ENCODE measurements around the gene CMTM6.

CMTM6 gene

GRCh38 chr3:32436816-32437189, 65.8 kb downstream of the CMTM6 start:
- no peak for TF ChIP-seq MAX (IDR thresholded peaks at IDR 0.05)
- TF ChIP-seq NFIC (IDR thresholded peaks at IDR 0.05): no peak
- TF ChIP-seq CEBPB (IDR thresholded peaks at IDR 0.05): no peak
- TF ChIP-seq EGR1 (IDR thresholded peaks at IDR 0.05): no peak
- TF ChIP-seq TCF12 (IDR thresholded peaks at IDR 0.05; ENCODE audit: low read depth): no peak

DNA sequence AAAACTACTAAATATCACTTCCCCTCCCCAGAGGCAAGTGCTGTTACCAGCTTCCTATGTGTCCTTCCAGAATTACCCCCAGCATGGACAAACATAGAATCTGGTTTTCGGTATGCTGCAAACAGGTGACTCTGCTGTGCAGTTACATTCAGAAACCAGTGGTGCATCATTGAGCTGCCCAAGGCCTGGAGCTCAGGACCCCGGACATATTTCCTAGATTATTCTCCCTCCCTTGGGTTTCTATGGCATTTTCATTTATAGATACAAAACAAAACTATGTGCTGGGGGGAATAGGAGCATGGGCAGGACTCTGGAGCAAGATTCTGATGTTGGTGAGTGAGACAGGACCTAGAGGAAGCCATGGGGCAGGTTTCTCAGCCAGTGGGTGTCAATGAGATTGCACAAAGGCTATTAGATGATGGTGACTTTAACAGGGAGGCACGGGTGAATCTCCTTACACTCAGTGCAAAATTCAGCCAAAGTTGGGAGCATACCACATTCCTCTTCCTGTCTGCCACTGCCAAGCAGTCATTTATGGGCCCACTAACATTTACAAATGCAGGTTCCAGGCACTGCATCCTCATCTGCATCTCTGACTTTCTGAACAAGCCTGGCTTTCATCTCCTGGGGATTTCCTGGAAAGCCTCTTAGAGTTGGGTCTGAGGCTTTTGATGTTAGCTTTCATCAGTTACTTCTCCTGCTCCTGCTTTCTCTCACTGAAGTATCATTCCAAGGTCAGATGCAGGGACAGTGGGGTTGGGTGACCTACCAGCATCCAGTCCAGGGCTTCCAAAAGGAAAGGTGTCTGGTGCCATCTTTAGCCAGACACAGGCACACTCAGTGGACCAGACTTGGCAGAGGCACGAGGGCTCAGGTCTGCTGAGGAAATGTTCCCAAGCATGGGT, 66.5 kb downstream of the CMTM6 start:
- no peak for TF ChIP-seq TCF12 (IDR thresholded peaks at IDR 0.05; ENCODE audit: low read depth)
- no peak for TF ChIP-seq YY1 (IDR thresholded peaks at IDR 0.05; ENCODE audit: low read depth)
- no peak for TF ChIP-seq TEAD4 (IDR thresholded peaks at IDR 0.05)
- TF ChIP-seq REST (IDR thresholded peaks at IDR 0.05; ENCODE audit: low read depth): no peak

- TF ChIP-seq EP300 (IDR thresholded peaks at IDR 0.05; ENCODE audit: borderline replicate concordance) (no peak), TAF1 (IDR thresholded peaks at IDR 0.05; ENCODE audit: low read depth) (no peak), MAX (IDR thresholded peaks at IDR 0.05) (no peak), TEAD4 (IDR thresholded peaks at IDR 0.05) (no peak), NFIC (IDR thresholded peaks at IDR 0.05) (no peak), CREB1 (IDR thresholded peaks at IDR 0.05; ENCODE audit: low read depth) (no peak), TCF12 (IDR thresholded peaks at IDR 0.05; ENCODE audit: low read depth) (no peak), ZBTB7A (IDR thresholded peaks at IDR 0.05; ENCODE audit: low read depth) (no peak), FOXM1 (IDR thresholded peaks at IDR 0.05; ENCODE audit: borderline replicate concordance, low read depth) (no peak)
Observed at GRCh38 chr3:32434206-32434605, 68.4 kb downstream of the CMTM6 start.

- no peak for TF ChIP-seq NFIC (IDR thresholded peaks at IDR 0.05)
- TF ChIP-seq, protein P1, sequence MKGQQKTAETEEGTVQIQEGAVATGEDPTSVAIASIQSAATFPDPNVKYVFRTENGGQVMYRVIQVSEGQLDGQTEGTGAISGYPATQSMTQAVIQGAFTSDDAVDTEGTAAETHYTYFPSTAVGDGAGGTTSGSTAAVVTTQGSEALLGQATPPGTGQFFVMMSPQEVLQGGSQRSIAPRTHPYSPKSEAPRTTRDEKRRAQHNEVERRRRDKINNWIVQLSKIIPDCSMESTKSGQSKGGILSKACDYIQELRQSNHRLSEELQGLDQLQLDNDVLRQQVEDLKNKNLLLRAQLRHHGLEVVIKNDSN (IDR thresholded peaks at IDR 0.05): no peak
- TF ChIP-seq CEBPB (IDR thresholded peaks at IDR 0.05): no peak
- no peak for TF ChIP-seq EP300 (IDR thresholded peaks at IDR 0.05; ENCODE audit: borderline replicate concordance)
- TF ChIP-seq YY1 (IDR thresholded peaks at IDR 0.05; ENCODE audit: low read depth): no peak
- TF ChIP-seq TCF12 (IDR thresholded peaks at IDR 0.05; ENCODE audit: low read depth): no peak
- no peak for TF ChIP-seq FOXM1 (IDR thresholded peaks at IDR 0.05; ENCODE audit: borderline replicate concordance, low read depth)
- no peak for TF ChIP-seq ZBTB7A (IDR thresholded peaks at IDR 0.05; ENCODE audit: low read depth)
- TF ChIP-seq TAF1 (IDR thresholded peaks at IDR 0.05; ENCODE audit: low read depth): no peak
Observed at GRCh38 chr3:32432711-32433530, 69.7 kb downstream of the CMTM6 start.

GRCh38 chr3:32432045-32432710, 70.5 kb downstream of the CMTM6 start:
- no peak for TF ChIP-seq REST (IDR thresholded peaks at IDR 0.05; ENCODE audit: low read depth)
- TF ChIP-seq CEBPB (IDR thresholded peaks at IDR 0.05): no peak
- no peak for TF ChIP-seq EGR1 (IDR thresholded peaks at IDR 0.05)

GRCh38 chr3:32431481-32431880, 71.2 kb downstream of the CMTM6 start:
- no peak for TF ChIP-seq EP300 (IDR thresholded peaks at IDR 0.05; ENCODE audit: borderline replicate concordance)
- TF ChIP-seq CEBPB (IDR thresholded peaks at IDR 0.05): no peak
- TF ChIP-seq YY1 (IDR thresholded peaks at IDR 0.05; ENCODE audit: low read depth): no peak
- no peak for TF ChIP-seq RAD21 (IDR thresholded peaks at IDR 0.05; ENCODE audit: low read depth)
- TF ChIP-seq TAF1 (IDR thresholded peaks at IDR 0.05; ENCODE audit: low read depth): no peak
- no peak for TF ChIP-seq TEAD4 (IDR thresholded peaks at IDR 0.05)
- no peak for TF ChIP-seq ZBTB7A (IDR thresholded peaks at IDR 0.05; ENCODE audit: low read depth)
- TF ChIP-seq REST (IDR thresholded peaks at IDR 0.05; ENCODE audit: low read depth): no peak
- TF ChIP-seq EGR1 (IDR thresholded peaks at IDR 0.05): no peak
- TF ChIP-seq, protein P1 (IDR thresholded peaks at IDR 0.05): no peak
- no peak for TF ChIP-seq TCF12 (IDR thresholded peaks at IDR 0.05; ENCODE audit: low read depth)
